CD1c-positive myeloid dendritic cell (primary cell): ENCODE measurements around the gene BRPF3.

ENCODE experiments used
- DNase-seq: peaks from one replicate; pipeline ENCODE4 v3.0.0-alpha.2; 2016; ENCODE audit errors: extremely low spot score

The BRPF3 gene

GRCh38 chr6:36268478-36269275 is 72.1 kb downstream of the BRPF3 start:
- no peak for DNase-seq

DNA sequence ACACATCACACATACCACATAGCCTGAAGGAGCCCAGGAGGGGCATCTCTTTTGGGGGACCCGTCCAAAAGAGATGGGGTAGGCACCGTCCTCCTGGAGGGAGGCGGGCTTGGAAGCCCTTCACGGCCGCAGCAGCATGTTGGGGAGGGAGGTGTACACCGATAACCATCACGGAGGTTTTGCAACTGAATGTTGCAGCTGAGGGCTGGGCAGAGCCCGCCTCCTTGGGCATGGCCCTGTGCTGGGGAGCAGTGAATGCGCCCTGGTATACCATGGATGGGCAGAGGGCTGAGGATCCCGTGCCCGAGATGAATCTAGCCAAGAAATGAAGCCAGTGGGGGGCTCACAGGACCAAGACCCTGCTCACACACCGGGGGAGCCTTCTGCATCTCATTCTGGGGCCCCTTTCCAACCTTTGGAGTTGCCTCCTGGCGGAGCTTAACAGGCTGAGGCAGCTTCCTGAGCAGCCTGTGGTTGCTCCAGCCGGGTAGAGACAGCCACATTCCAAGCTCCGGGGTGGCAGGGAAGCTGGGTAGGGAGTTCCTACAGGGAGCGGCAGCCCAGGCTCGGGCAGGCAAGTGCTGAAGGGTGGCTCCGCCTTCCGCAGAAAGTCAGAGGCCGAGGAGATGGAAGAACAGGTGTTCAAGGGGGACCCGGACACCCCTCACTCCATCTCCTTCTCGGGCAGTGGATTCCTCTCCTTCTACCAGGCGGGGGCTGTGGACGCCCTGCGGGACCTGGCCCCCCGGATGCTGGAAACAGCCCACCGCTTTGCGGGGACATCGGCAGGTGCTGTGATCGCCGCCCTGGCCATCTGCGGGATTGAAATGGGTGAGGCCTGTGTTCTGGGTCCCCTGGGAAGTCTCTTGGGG is 73.5 kb downstream of the BRPF3 start, which contains the start of gene PNPLA1:
Gene PNPLA1 (plus strand): TSS at position 227 of the 872 bp plus-strand sequence. CDS start 400 bp downstream, at position 627.
- no peak for DNase-seq

- DNase-seq: no peak
Measured at GRCh38 chr6:36272234-36272633, 75.7 kb downstream of the BRPF3 start.

- no peak for DNase-seq
Measured at GRCh38 chr6:36273067-36273466, 76.5 kb downstream of the BRPF3 start.

GRCh38 chr6:36273802-36274514 is 77.4 kb downstream of the BRPF3 start:
- DNase-seq: no peak

DNA sequence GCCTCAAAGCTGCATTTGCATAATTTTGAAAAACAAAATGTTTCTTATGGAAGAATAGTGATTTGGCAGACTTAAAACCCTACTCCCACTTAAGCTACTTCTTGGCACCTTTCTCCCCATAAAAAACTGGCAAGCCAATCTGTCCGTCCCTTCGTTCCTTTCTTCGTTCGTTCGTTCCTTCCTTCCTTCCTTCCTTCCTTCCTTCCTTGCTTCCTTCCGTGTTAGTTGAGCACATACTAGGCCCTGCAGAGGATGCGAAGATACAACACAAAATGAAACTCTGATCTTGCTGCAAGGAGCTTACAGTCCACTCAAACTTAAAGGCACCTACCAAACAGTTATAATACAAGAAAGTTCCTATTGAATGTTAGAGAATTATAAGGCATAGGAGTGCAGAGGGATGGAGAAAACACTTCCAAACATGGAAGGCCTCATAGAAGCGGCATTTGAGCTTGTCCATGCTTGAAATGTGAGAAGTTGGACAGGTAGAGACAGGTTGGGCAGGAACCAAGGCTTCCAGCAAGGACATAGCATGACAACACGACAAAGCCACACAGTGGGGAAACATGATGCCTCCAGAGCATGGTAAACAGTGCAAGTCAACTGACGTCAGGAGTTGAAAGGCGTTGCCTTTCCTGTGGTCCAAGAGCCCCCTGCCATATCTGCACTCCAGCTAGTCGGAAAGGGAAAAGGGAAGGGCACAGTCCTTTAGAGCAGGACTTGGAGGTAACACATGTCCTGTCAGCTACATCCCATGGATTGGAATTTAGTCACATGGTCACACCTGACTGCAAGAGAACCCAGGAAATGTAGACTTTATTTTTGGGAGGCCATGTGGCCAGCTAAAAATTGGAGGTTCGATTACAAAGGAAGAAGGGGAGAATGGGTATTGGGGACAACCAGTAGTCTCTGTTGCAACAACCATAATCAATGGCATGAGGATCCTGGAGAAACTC is 80.3 kb downstream of the BRPF3 start:
- DNase-seq: no peak

- DNase-seq: no peak
Measured at GRCh38 chr6:36277946-36278470, 81.5 kb downstream of the BRPF3 start.

DNA sequence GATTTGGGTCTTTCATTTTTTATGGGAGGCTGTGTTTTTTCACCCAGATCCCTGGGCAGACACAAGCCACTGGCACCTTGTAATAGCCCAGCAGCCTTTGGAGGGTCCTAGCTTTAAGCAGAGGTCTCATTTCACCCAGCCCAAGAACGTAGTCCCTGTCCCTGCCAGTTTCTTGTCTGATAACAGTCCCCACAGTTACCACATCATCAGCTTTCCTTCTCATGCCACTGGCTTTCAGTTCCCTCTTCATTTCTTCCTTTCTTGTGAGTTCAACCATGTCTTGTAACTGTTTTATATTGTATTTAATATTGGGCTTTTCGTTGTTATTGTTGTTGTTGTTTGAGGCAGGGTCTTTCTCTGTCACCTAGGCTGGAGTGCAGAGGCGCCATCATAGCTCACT is 83.9 kb downstream of the BRPF3 start:
- DNase-seq: peak; percentile 66

GRCh38 chr6:36280983-36281382 is 84.4 kb downstream of the BRPF3 start:
- peak; percentile 52 for DNase-seq
